ENCODE results near the gene GTPBP3. TPM values are rescaled to one million over a fixed set of nuclear protein-coding genes. Genes with fewer than 3 reads are reported as not detected.

Gene GTPBP3
- total and polyA plus RNA-seq, 2 of the 13 experiments (the other 11 are each of a cell fraction or from before 2014, with no cell fraction given): 17.5 to 30.0 TPM

DNA sequence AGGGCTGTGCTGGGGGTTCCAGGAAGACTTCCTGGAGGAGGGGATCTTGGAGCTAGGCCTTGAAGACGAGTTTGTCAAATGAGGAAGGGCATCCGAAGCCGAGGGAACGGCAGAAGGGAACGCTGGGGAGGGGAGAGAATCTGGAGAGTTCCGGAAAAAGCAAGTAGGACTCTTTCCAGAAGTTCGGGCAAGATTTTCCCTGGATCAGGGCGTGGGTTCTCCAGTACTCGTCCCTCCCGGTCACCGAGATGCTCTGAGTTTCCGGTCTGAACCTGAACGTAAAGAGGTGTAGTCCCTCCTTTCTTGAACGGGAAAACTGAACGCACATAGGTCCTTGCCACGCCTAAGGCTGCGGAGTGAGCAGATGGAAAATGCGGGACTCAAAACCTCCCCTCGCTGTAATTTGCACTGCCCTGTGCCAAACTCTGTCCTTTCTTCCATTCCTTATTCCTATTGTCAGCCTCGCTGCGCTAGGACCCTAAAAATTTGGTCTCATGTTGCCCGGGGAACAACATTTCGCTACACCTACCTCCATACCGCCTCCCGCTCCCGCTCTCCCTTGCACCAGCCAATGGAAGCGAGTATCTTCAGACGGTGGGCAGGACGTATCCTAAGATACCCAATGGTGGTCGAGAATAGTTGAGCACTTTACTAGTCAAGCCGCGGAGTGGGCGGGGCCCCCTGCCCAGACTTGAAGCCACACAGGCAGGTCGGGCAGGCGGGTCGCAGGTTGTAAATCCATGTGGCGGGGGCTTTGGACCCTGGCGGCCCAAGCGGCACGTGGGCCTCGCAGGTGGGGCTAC is at the start of gene GTPBP3 (continued):
- TF ChIP-seq, protein P1, sequence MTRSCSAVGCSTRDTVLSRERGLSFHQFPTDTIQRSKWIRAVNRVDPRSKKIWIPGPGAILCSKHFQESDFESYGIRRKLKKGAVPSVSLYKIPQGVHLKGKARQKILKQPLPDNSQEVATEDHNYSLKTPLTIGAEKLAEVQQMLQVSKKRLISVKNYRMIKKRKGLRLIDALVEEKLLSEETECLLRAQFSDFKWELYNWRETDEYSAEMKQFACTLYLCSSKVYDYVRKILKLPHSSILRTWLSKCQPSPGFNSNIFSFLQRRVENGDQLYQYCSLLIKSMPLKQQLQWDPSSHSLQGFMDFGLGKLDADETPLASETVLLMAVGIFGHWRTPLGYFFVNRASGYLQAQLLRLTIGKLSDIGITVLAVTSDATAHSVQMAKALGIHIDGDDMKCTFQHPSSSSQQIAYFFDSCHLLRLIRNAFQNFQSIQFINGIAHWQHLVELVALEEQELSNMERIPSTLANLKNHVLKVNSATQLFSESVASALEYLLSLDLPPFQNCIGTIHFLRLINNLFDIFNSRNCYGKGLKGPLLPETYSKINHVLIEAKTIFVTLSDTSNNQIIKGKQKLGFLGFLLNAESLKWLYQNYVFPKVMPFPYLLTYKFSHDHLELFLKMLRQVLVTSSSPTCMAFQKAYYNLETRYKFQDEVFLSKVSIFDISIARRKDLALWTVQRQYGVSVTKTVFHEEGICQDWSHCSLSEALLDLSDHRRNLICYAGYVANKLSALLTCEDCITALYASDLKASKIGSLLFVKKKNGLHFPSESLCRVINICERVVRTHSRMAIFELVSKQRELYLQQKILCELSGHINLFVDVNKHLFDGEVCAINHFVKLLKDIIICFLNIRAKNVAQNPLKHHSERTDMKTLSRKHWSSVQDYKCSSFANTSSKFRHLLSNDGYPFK (CRISPR knock-in tag; IDR thresholded peaks at IDR 0.05; ENCODE audit: borderline replicate concordance): peak; percentile 66; the same call in 1 of the 2 replicates
- TF ChIP-seq RXRB (CRISPR knock-in tag; IDR thresholded peaks at IDR 0.05; ENCODE audit: borderline replicate concordance) (peak; percentile 36; the same call in 1 of the 2 replicates), ZNF343 (CRISPR knock-in tag; IDR thresholded peaks at IDR 0.05) (no peak), ZZZ3 (CRISPR knock-in tag; IDR thresholded peaks at IDR 0.05; ENCODE audit: borderline replicate concordance) (no peak), DNMT1 (CRISPR knock-in tag; IDR thresholded peaks at IDR 0.05) (no peak), KMT2B (CRISPR knock-in tag; IDR thresholded peaks at IDR 0.05) (0 out of 2 replicates have a peak, but pooled peaks have one; percentile 41), ZNF20 (CRISPR knock-in tag; IDR thresholded peaks at IDR 0.05) (no peak), NR2F2 (IDR thresholded peaks at IDR 0.05; ENCODE audit: borderline replicate concordance, low read depth) (no peak), ZNF552 (CRISPR knock-in tag; IDR thresholded peaks at IDR 0.05; ENCODE audit: borderline replicate concordance) (no peak), NR2F6 (IDR thresholded peaks at IDR 0.05) (no peak; the same call in 1 of the 2 replicates), NR2F6 (CRISPR knock-in tag; IDR thresholded peaks at IDR 0.05) (0 out of 2 replicates have a peak, but pooled peaks have one; percentile 21), SNRNP70 (IDR thresholded peaks at IDR 0.05; ENCODE audit: low read depth, low read length) (no peak), SMARCE1 (IDR thresholded peaks at IDR 0.05; ENCODE audit: borderline replicate concordance) (no peak), AGO2 (optimal IDR thresholded peaks at IDR 0.05; ENCODE audit: low read depth, low read length) (no peak), HIVEP1 (CRISPR knock-in tag; IDR thresholded peaks at IDR 0.05) (no peak; the same call in 1 of the 2 replicates), TEAD2 (CRISPR knock-in tag; IDR thresholded peaks at IDR 0.05) (no peak), CBX1 (IDR thresholded peaks at IDR 0.05; ENCODE audit: low read depth) (peak; percentile 83)
- TF ChIP-seq, protein P2, sequence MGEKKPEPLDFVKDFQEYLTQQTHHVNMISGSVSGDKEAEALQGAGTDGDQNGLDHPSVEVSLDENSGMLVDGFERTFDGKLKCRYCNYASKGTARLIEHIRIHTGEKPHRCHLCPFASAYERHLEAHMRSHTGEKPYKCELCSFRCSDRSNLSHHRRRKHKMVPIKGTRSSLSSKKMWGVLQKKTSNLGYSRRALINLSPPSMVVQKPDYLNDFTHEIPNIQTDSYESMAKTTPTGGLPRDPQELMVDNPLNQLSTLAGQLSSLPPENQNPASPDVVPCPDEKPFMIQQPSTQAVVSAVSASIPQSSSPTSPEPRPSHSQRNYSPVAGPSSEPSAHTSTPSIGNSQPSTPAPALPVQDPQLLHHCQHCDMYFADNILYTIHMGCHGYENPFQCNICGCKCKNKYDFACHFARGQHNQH (CRISPR knock-in tag; IDR thresholded peaks at IDR 0.05): peak; percentile 21; the same call in 1 of the 2 replicates
- TF ChIP-seq, protein P3, sequence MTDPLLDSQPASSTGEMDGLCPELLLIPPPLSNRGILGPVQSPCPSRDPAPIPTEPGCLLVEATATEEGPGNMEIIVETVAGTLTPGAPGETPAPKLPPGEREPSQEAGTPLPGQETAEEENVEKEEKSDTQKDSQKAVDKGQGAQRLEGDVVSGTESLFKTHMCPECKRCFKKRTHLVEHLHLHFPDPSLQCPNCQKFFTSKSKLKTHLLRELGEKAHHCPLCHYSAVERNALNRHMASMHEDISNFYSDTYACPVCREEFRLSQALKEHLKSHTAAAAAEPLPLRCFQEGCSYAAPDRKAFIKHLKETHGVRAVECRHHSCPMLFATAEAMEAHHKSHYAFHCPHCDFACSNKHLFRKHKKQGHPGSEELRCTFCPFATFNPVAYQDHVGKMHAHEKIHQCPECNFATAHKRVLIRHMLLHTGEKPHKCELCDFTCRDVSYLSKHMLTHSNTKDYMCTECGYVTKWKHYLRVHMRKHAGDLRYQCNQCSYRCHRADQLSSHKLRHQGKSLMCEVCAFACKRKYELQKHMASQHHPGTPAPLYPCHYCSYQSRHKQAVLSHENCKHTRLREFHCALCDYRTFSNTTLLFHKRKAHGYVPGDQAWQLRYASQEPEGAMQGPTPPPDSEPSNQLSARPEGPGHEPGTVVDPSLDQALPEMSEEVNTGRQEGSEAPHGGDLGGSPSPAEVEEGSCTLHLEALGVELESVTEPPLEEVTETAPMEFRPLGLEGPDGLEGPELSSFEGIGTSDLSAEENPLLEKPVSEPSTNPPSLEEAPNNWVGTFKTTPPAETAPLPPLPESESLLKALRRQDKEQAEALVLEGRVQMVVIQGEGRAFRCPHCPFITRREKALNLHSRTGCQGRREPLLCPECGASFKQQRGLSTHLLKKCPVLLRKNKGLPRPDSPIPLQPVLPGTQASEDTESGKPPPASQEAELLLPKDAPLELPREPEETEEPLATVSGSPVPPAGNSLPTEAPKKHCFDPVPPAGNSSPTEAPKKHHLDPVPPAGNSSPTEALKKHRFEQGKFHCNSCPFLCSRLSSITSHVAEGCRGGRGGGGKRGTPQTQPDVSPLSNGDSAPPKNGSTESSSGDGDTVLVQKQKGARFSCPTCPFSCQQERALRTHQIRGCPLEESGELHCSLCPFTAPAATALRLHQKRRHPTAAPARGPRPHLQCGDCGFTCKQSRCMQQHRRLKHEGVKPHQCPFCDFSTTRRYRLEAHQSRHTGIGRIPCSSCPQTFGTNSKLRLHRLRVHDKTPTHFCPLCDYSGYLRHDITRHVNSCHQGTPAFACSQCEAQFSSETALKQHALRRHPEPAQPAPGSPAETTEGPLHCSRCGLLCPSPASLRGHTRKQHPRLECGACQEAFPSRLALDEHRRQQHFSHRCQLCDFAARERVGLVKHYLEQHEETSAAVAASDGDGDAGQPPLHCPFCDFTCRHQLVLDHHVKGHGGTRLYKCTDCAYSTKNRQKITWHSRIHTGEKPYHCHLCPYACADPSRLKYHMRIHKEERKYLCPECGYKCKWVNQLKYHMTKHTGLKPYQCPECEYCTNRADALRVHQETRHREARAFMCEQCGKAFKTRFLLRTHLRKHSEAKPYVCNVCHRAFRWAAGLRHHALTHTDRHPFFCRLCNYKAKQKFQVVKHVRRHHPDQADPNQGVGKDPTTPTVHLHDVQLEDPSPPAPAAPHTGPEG (CRISPR knock-in tag; IDR thresholded peaks at IDR 0.05): peak; percentile 97
- TF ChIP-seq, protein P4, sequence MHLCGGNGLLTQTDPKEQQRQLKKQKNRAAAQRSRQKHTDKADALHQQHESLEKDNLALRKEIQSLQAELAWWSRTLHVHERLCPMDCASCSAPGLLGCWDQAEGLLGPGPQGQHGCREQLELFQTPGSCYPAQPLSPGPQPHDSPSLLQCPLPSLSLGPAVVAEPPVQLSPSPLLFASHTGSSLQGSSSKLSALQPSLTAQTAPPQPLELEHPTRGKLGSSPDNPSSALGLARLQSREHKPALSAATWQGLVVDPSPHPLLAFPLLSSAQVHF (CRISPR knock-in tag; IDR thresholded peaks at IDR 0.05): no peak
